HG03439 (cell line): ENCODE data around the gene ATG2B.

ENCODE experiments used
- ATAC-seq: cut with Tn5 transposase; IDR thresholded peaks from one replicate; pipeline ENCODE4 v1.9.1; 2021; ENCODE audit warnings: mild to moderate bottlenecking, moderate library complexity; ENCODE audit not compliant: unreplicated experiment

Gene ATG2B

GRCh38 chr14:96231526-96232130 is 131.5 kb downstream of the ATG2B start:
- no peak for ATAC-seq

GRCh38 chr14:96231056-96231455 is 132.1 kb downstream of the ATG2B start:
- no peak for ATAC-seq

GRCh38 chr14:96229315-96229714 is 133.8 kb downstream of the ATG2B start:
- no peak for ATAC-seq
